ENCODE data around the gene ATXN1. TPM values are rescaled to one million over a fixed set of nuclear protein-coding genes. Genes with fewer than 3 reads are reported as not detected.

The ATXN1 gene
- total RNA-seq, 1 donor from 2014 or later = 36.0 TPM

GRCh38 chr6:16583144-16583762 lies 178.0 kb downstream of the ATXN1 start:
- DNase-seq (ENCODE audit: low spot score) = no peak

DNA sequence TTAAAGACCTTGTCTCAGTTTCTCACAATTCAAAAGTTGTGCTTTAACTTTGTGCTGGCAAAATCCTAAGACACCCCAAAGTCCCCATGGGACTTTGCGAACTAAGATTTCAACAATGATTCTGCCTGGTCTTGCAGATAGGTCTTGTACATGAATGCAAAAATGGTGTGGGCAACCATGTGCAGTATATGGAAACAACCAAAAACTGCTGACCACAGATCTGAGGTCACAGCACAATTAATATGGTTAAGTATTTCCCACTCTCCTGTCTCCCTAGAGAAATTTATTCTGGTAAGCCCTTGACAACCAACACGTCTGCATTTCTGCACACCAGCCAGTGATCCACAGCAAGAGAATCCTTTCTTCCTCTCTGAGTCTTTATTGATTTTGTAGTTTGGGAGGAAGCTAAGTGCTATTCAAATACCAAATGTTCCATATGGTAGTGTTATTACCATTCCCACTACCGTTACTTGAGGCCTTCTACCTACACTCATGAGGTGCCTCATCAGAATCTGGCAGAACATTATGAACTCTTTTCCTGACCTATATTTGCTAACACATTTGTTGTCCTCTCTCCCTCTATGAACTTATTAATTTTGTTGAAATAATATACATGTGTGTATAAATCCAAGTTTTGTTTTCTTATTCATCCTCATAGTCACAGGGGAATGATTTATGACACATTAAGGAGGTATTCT lies 178.7 kb downstream of the ATXN1 start:
- DNase-seq (ENCODE audit: low spot score) = no peak

DNA sequence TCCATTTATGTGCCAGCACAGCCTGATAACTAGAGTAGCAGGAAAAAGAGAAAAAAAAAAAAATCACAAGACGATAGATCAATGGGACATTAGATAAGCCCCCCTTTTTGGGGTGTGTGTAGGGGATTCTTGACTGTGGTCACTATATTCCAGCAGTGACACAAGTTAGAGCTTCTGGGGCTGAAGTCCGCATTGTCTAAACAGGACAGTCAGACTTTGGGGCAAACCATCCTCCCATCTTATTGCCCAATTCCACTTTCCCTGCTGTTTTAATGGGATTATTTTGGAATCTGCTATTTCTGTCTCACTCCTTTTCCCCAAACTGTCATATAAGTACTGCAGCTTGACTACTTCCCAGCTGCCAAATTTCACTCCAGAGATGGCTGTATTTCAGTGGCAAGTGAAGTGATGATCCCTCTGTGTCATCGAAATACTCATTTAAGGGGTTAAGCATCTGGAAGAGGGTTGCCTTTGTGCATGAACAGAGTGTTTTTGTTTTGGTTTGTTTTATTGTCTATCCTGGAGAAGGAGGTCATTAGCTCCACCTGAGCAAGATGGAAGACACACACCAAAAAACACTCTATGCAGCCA lies 182.5 kb downstream of the ATXN1 start:
- DNase-seq (ENCODE audit: low spot score) = no peak

- DNase-seq (ENCODE audit: low spot score) = no peak
Observed at GRCh38 chr6:16576451-16577368, 184.6 kb downstream of the ATXN1 start.

GRCh38 chr6:16575655-16576054 lies 185.6 kb downstream of the ATXN1 start:
- DNase-seq (ENCODE audit: low spot score) = no peak

- no peak for DNase-seq (ENCODE audit: low spot score)
Observed at GRCh38 chr6:16572943-16573342, 188.3 kb downstream of the ATXN1 start.

GRCh38 chr6:16572317-16572716 lies 188.9 kb downstream of the ATXN1 start:
- DNase-seq (ENCODE audit: low spot score) = no peak

GRCh38 chr6:16570946-16571345 lies 190.3 kb downstream of the ATXN1 start:
- DNase-seq (ENCODE audit: low spot score) = no peak

DNA sequence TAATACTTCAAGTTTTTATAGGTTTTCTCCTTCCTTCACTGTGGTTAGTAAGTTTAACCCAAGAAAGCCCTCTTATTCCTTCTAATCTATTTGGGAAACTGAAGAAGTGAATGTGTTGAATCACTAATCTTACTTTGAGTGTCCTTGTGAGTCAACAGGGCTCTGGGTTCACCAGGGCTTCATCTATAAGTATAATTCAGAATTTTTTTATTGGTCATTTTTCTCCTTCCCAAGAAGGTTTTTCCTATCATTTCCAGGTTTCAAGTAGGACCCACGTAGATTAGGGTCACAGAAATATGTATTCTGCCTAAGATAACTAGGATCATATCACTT lies 191.1 kb downstream of the ATXN1 start:
- no peak for DNase-seq (ENCODE audit: low spot score)

DNA sequence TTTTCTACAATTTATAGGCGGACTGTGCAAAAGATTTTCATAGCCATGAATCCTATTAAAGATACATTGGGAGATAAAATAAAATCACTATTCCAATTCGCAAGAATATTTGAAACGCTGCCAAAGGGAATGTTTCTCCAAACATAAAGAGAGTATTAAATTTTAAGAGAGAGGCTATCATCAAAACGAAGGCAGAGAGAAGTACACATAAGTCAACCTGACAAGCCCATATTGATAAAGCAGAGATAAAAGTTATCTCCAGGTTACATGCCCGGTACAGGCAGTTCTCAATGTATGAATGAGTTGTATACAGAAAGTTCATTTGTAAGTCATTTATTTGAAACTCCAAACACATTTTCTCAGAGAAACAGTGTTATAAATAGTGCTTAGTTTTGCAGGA lies 193.1 kb downstream of the ATXN1 start:
- DNase-seq (ENCODE audit: low spot score) = no peak

DNA sequence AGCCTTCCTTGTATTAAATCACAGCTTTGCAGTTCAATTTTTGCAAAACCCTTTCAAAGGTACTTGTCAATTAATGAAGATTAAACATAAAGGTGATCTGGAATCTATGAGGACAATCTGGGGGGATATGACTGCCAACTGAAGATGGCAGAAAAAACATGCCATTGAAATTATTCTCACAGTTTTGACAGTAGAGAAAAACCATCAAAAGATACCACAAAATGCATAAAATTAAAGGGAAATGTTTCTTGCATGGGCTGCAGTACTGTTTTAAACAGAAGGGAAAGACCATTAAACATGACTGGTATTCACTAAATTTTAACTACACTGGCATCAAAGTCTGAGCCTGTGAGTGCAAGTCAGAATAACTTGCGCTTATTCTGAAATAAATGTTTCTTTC lies 194.2 kb downstream of the ATXN1 start:
- DNase-seq (ENCODE audit: low spot score) = no peak

DNA sequence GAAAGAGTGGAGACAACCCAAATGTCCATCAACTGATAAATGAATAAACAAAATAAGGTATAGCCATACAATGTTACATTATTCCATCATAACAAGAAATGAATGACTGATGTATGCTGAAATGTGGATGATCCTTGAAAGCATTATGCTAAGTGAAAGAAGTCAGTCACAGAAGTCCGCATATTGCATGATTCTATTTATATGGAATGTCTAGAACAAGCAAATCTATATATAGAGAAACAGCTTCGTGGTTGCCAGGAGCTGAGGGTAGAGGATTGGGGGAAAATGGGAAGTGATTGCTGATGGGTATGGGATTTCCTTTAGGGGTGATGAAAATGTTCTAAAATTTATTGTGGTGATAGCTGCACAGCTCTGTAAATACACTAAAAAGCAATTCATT lies 196.8 kb downstream of the ATXN1 start:
- no peak for DNase-seq (ENCODE audit: low spot score)

DNA sequence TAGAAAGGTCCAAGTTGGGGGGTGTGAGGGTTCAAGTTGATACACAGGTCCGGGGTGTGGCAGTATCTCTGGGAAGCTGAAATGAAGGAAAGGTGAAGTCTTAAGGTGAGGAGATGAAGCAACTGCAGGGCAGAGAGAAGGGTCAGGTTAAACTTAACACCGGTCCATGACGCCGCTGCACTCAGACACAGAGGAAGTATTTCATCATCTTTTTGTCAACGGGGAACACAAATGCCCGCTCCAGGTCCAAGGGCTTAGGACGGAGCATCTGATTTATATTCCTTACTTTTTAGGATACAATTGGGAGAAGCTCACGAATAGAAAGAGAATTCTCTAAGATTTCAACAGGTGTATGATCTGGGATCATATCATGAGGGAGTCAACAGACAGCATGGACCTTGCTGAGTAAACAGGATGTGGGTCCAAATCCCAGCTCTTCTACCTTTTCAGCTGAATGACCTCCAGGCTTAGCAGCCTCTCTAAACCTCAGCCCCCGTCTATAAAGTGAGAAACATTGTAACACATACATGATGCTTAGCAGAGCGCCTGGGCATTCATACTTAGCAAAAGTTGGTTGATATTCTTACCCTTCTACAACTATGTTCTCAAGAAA lies 197.5 kb downstream of the ATXN1 start:
- DNase-seq (ENCODE audit: low spot score) = no peak

DNA sequence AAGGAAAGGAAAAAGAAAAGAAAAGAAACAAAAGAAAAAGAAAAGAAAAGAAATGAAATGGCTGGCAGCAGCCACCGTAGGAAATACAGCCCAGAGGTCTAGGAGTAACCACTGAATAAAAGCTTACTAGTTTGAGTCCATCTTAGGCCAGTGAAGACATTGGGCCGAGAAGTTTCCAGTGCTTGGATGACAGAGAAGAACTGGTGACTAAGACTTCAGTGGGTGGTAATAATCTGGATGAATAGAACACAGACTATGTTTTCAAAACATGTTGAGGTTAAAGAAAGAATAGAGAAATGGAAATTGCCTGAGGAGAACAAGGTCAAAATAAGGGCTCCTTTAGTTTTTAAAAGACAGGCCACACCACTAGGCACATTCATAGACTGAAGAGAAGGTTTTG lies 198.8 kb downstream of the ATXN1 start:
- no peak for DNase-seq (ENCODE audit: low spot score)

GRCh38 chr6:16559071-16559470 lies 202.2 kb downstream of the ATXN1 start:
- no peak for DNase-seq (ENCODE audit: low spot score)

DNA sequence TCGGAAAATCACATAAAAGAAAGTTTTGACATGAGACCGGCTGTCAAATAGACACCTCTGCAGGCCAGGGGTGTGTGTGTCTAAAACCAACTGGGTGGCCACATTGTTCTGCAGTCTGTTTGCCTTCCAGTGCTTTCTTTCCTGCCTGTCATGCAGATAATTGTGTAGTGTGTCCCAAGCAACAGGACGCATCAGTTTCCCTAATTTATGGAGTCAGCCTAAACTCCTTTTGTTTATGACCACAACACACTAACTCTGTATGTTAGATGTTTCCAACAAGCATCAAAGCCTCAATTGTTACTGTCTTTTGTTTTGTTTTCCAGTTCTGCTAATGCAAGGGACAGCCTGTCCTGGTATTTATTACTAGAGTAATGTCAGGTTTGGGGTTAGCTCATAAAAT lies 205.7 kb downstream of the ATXN1 start:
- DNase-seq (ENCODE audit: low spot score) = no peak

GRCh38 chr6:16553531-16553930 lies 207.7 kb downstream of the ATXN1 start:
- DNase-seq (ENCODE audit: low spot score) = no peak

DNA sequence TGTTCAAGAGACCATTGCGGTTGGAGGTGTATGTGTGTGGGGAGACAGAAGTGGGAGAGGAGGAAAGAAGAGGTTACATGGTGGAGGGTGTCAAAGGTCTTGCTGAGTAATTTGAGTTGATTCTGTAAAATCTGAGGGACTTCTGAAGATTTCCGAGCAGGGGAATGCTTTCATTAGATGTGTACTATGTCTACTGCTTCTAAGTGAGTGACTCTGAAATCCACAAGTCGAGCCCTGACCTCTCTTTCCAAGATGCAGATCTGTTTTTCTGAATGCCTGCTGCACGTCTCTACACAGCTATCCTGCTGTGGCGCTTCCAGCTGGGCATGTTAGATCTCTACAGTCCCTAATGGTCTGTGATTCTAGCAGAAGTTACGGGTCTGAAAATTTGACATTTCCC lies 209.8 kb downstream of the ATXN1 start:
- DNase-seq (ENCODE audit: low spot score) = no peak

DNA sequence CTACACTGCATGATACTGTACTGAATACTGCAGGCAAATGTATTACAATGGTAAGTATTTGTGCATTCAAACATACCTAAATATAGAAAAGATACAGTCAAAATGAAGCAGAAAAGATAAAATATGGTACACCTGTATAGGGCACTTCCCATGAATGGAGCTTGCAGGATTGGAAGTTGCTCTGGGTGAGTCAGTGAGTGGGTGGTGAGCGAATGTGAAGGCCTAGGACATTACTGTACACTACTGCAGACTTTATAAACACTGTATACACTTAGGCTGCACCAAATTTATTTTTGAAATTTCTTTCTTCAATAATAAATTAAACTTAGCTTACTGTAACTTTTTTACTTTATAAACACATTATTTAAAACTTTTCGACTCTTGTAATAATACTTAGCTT lies 213.1 kb downstream of the ATXN1 start:
- DNase-seq (ENCODE audit: low spot score) = no peak

DNA sequence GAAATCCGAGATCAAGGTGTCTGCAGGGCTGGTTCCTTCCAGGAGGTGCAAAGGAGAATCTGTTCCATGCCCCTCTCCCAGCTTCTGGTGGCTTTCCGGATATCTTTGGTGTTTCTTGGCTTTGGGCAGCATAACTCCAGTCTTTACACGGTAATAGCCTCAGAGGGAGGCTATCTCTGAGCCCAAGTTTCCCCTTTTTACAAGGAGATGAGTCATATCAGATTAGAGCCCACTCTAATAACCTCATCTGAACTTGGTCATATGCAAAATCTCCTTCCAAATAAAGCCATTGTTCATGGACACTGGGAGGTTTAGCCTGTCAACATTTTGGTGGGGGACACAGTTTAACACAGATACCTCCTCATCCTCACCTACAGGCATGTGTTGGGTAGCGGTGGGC lies 213.7 kb downstream of the ATXN1 start:
- DNase-seq (ENCODE audit: low spot score) = no peak

- no peak for DNase-seq (ENCODE audit: low spot score)
Observed at GRCh38 chr6:16546861-16547260, 214.4 kb downstream of the ATXN1 start.

GRCh38 chr6:16545382-16545781 lies 215.9 kb downstream of the ATXN1 start:
- DNase-seq (ENCODE audit: low spot score) = no peak
